ENCODE results near the gene ZZZ3. TPM values are rescaled to one million over a fixed set of nuclear protein-coding genes. Genes with fewer than 3 reads are reported as not detected.

ZZZ3 gene
- total RNA-seq, 1 donor from 2014 or later, result 69.2 TPM

DNA sequence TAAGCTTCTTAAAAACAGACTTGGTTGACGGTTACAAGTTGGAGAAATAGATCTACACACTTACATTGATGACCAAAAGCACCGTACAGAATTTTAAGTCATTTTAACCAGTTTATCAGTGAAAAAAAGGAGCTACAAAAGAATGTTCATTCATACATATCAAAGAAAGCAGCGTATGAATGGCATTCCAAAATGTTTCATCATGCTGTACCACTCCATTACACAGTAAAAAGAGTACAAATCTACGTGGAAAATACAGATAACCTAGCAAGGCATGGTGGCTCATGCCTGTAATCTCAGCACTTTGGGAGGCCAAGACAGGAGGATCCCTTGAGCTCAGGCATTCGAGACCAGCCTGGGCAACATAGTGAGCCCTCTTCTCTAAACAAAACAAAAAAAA lies 40.3 kb downstream of the ZZZ3 start:
- Histone ChIP-seq H3K36me3 (ENCODE audit: control insufficient read depth, insufficient read depth, low read length) (peaks cover 4% of the 10 kb centered on the region), H3K27me3 (ENCODE audit: control insufficient read depth, insufficient read depth, low read length) (no peaks in the 10 kb centered on the region), H3K4me3 (ENCODE audit: low read depth, low read length) (no peak overlapping the region)
- FAIRE-seq, result no peak
- TF ChIP-seq, protein P1, sequence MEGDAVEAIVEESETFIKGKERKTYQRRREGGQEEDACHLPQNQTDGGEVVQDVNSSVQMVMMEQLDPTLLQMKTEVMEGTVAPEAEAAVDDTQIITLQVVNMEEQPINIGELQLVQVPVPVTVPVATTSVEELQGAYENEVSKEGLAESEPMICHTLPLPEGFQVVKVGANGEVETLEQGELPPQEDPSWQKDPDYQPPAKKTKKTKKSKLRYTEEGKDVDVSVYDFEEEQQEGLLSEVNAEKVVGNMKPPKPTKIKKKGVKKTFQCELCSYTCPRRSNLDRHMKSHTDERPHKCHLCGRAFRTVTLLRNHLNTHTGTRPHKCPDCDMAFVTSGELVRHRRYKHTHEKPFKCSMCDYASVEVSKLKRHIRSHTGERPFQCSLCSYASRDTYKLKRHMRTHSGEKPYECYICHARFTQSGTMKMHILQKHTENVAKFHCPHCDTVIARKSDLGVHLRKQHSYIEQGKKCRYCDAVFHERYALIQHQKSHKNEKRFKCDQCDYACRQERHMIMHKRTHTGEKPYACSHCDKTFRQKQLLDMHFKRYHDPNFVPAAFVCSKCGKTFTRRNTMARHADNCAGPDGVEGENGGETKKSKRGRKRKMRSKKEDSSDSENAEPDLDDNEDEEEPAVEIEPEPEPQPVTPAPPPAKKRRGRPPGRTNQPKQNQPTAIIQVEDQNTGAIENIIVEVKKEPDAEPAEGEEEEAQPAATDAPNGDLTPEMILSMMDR (IDR thresholded peaks at IDR 0.05; ENCODE audit: insufficient read depth, low read length, severe bottlenecking), result no peak
- DNase-seq (ENCODE audit: low read depth), result no peak

DNA sequence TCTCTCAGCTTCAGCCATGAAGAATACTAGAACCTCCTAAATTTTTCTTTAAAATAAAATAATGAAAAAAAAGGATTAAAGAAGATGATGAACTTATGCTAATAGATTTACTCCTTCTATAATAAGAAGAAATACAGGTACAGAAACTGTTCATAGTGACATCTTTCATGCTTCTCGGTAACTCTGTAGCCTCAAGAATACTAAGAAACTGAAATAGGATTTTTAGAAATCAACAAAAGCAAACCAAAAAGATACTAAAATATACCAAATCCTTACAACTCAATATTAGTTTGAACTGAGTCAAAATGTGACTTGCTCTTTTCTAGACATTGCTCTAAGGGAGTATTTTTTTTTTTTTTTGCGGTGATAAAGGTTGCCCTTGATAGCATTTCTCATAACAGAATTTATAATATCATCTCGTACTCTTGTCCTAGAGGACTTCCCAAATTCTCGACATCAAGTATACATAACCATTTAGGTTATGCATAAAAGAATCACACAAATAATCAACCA lies 42.8 kb downstream of the ZZZ3 start:
- FAIRE-seq (no peak), DNase-seq (ENCODE audit: low read depth) (no peak)
- Histone ChIP-seq H3K27me3 (ENCODE audit: control insufficient read depth, insufficient read depth, low read length) (no peaks in the 10 kb centered on the region), H3K36me3 (ENCODE audit: control insufficient read depth, insufficient read depth, low read length) (peaks cover 1% of the 10 kb centered on the region), H3K4me3 (ENCODE audit: low read depth, low read length) (no peak overlapping the region)
- TF ChIP-seq, protein P1 (IDR thresholded peaks at IDR 0.05; ENCODE audit: insufficient read depth, low read length, severe bottlenecking), result no peak

DNA sequence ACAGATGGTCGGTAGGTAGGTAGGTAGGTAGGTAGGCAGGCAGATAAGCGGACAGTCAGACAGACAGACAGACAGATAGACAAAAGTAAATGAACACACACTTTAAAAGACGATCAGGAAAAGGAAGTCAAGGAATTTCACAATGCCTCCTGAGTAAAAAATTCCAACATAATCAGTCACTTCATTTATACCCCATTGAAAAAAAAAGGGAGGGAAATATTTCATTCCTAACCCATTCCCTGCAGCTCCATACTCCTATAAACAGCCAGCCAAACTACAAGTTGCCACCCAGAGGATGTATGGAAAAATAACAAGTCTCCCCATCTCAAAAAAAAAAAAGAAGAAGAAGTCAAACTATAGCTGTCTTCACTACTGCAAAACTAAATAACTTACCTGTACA lies 43.4 kb downstream of the ZZZ3 start:
- H3K4me3 ChIP-seq (ENCODE audit: low read depth, low read length), result no peak overlapping the region
- FAIRE-seq (no peak), DNase-seq (ENCODE audit: low read depth) (peak; percentile 79)
- TF ChIP-seq, protein P1 (IDR thresholded peaks at IDR 0.05; ENCODE audit: insufficient read depth, low read length, severe bottlenecking), result no peak
- peaks cover 1% of the 10 kb centered on the region for H3K36me3 ChIP-seq (ENCODE audit: control insufficient read depth, insufficient read depth, low read length)
- no peaks in the 10 kb centered on the region for H3K27me3 ChIP-seq (ENCODE audit: control insufficient read depth, insufficient read depth, low read length)

DNA sequence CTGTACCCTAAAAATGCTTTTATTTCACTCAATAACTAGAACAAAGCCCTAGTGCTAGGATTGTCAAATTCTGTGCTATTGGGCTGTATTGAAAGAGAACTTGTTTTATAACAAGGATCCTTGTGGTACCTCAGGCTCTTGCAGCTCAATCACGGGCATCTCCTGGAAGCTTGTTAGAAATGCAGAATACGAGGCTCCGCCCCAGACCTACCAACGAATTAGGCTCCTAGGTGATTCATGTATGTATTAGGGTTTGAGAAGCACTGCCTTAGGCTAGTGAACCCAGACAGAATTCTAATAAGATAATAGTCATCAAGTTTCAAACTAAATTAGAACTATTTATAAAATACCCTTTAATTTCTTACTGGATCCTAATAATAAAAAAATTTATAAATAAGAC lies 45.6 kb downstream of the ZZZ3 start:
- no peak for FAIRE-seq
- TF ChIP-seq, protein P1 (IDR thresholded peaks at IDR 0.05; ENCODE audit: insufficient read depth, low read length, severe bottlenecking), result no peak
- peak; percentile 23 for DNase-seq (ENCODE audit: low read depth)
- H3K4me3 ChIP-seq (ENCODE audit: low read depth, low read length), result no peak overlapping the region
- peaks cover 6% of the 10 kb centered on the region for H3K36me3 ChIP-seq (ENCODE audit: control insufficient read depth, insufficient read depth, low read length)
- no peaks in the 10 kb centered on the region for H3K27me3 ChIP-seq (ENCODE audit: control insufficient read depth, insufficient read depth, low read length)

Other genes starting within 250 kb of the ZZZ3 start
- gene USP33, start 77.2 kb upstream of the ZZZ3 start, total RNA-seq, result 36.6 and 46.1 TPM in 2 replicates
- 9.5 and 9.7 TPM in 2 replicates for gene MIGA1, start 97.0 kb upstream of the ZZZ3 start, total RNA-seq
- 0.26 and 0.51 TPM in 2 replicates for gene NEXN, start 206.0 kb upstream of the ZZZ3 start, total RNA-seq